ENCODE measurements around the gene HM13.
"Not testable (repeated sequence)": the region's sequence is repeated elsewhere in the genome, so short reads cannot be mapped to it uniquely, and the experiment has no call there.

HM13 gene

GRCh38 chr20:31514154-31515071, at the start of gene HM13:
Gene HM13, plus strand, starts transcription at chr20:31514442. Its CDS starts 110 bp downstream, at chr20:31514552.
- peak; percentile 95 for DNase-seq

GRCh38 chr20:31470946-31471345, 43.3 kb upstream of the HM13 start:
- not testable (repeated sequence) for DNase-seq

GRCh38 chr20:31472395-31473330, 41.6 kb upstream of the HM13 start:
- peak; percentile 61 for DNase-seq

GRCh38 chr20:31473331-31474096, 40.7 kb upstream of the HM13 start:
- no peak for DNase-seq

- no peak for DNase-seq
Observed at GRCh38 chr20:31474097-31474436, 40.2 kb upstream of the HM13 start.

GRCh38 chr20:31474758-31475427, 39.3 kb upstream of the HM13 start, which contains the start of the genes DEFB124 and REM1:
Gene DEFB124, minus strand, starts transcription at chr20:31475127. Its CDS starts 2,114 bp downstream, at chr20:31473013.
Gene REM1, plus strand, starts transcription at chr20:31475288. Its CDS starts 1,158 bp downstream, at chr20:31476446.
- peak; percentile 76 for DNase-seq

GRCh38 chr20:31475472-31476293, 38.6 kb upstream of the HM13 start:
- DNase-seq = no peak

GRCh38 chr20:31476294-31476585, 38.0 kb upstream of the HM13 start:
- no peak for DNase-seq

- no peak for DNase-seq
Observed at GRCh38 chr20:31476643-31477215, 37.5 kb upstream of the HM13 start.

- peak; percentile 72 for DNase-seq
Observed at GRCh38 chr20:31484001-31484400, 30.2 kb upstream of the HM13 start.

- DNase-seq = peak; percentile 94
Observed at GRCh38 chr20:31485450-31486339, 28.5 kb upstream of the HM13 start.

GRCh38 chr20:31488115-31488514, 26.1 kb upstream of the HM13 start:
- DNase-seq = no peak

GRCh38 chr20:31489152-31489551, 25.1 kb upstream of the HM13 start:
- no peak for DNase-seq

GRCh38 chr20:31490752-31491151, 23.5 kb upstream of the HM13 start:
- DNase-seq = no peak

GRCh38 chr20:31494131-31494530, 20.1 kb upstream of the HM13 start:
- DNase-seq = no peak

- peak; percentile 91 for DNase-seq
Observed at GRCh38 chr20:31496761-31497295, 17.4 kb upstream of the HM13 start.

GRCh38 chr20:31497838-31498540, 16.3 kb upstream of the HM13 start:
- DNase-seq = no peak

GRCh38 chr20:31500527-31500926, 13.7 kb upstream of the HM13 start:
- DNase-seq = no peak
